ENCODE data around the gene KCNK15. TPM values are rescaled to one million over a fixed set of nuclear protein-coding genes. Genes with fewer than 3 reads are reported as not detected.

KCNK15 gene
- not detected in 2 replicates for total RNA-seq

GRCh38 chr20:44745598-44746366, at the start of gene KCNK15:
Gene KCNK15, plus strand, starts transcription at chr20:44745865. Its CDS starts 46 bp downstream, at chr20:44745911.

DNA sequence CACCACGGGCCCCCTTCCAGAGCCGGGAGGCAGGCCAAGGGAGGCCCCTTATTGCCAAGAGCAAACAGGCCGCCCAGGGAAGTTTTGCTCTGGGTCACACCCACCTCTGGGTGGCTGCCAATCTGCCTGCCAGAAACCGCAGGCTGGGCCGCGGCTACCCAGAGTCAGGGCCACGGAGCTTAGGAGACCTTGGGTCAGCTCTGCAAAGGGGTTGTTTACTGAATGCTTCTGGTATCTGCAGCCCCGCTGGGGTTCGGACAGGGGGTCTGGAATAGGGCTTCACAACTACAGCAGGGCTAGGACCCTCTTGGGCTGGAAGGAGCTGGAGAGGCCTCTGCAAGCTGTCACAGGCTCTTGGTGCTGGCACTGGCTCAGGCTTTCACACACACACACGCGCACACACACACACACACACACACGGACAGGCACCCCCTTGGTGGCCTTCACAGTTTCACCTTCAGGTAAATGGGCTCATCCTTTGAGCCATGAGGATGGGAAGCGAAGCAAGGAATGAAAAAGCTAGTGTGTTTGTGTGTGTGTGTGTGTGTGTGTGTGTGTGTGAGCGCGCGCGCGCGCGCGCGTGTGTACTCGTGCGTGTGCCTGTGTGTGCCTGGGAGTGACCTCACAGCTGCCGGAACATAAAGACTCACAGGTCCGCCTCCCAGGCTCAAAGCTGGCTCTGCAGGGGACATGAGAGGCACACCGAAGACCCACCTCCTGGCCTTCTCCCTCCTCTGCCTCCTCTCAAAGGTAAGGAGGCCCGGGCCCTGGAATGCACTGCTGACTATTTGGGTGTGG, 30.8 kb upstream of the KCNK15 start, which contains the start of gene CCN5:
Gene CCN5 (plus strand): TSS at position 669 of the 798 bp plus-strand sequence. CDS start 22 bp downstream, at position 691.

Other genes starting within 250 kb of the KCNK15 start
- 74.5 and 93.3 TPM in 2 replicates for gene SERINC3, start 223.8 kb upstream of the KCNK15 start, total RNA-seq
- 65.7 and 68.3 TPM in 2 replicates for gene PKIG, start 163.3 kb upstream of the KCNK15 start, total RNA-seq
- gene ADA, start 94.2 kb upstream of the KCNK15 start, total RNA-seq = 5.7 and 9.6 TPM in 2 replicates
- gene CCN5, start 30.5 kb upstream of the KCNK15 start, total RNA-seq = 5.0 TPM in 1 of 2 replicates, not detected in the other
- gene RIMS4, start 64.7 kb downstream of the KCNK15 start, total RNA-seq = not detected in 2 replicates
- 76.7 and 149 TPM in 2 replicates for gene YWHAB, start 139.8 kb downstream of the KCNK15 start, total RNA-seq
- 3.7 and 4.9 TPM in 2 replicates for gene PABPC1L, start 164.2 kb downstream of the KCNK15 start, total RNA-seq
- gene TOMM34, start 214.5 kb downstream of the KCNK15 start, total RNA-seq = 26.7 and 54.7 TPM in 2 replicates
- gene STK4, start 220.6 kb downstream of the KCNK15 start, total RNA-seq = 13.7 and 16.4 TPM in 2 replicates